Limb (tissue), 2 donors: ENCODE results near the gene EIF4H.
A peak's percentile ranks its signal among the peaks of the same experiment; 100 is the strongest.
"Not testable (repeated sequence)": the region's sequence is repeated elsewhere in the genome, so short reads cannot be mapped to it uniquely, and the experiment has no call there.

ENCODE experiments used
- DNase-seq, 2 donors: peaks; one replicate each; pipeline ENCODE4 v3.0.0-alpha.2; 2016; ENCODE audit errors: extremely low spot score in 2 of 2

The EIF4H gene

DNA sequence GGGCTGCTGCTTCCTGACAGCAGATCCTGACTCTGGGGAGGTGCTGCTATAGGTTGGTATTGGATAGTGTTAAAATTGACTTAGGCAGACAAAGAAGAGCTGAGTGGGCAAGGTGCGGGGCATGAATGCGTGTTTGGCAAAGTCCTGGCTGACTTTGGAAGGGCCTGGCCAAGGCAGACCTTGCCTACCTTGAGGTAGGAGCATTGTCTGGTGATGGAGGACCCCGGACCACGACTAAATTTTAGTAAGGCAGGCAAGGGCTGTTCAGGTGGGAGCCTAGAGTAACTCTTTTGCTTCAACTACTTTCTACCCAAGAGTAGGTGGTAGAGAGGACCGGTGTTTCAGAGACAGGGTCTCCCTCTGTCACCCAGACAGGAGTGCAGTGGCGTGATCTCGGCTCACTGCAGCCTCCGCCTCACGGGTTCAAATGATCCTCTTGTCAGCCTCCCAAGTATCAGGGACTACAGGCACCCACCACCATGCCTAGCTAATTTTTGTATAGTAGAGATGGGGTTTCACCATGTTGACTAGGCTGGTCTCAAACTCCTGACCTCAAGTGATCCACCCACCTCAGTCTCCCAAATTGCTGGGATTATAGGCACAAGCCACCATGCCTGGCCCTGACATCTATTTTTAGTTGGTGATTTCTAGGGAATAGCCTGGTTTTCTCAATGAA, 23.4 kb downstream of the EIF4H start:
- DNase-seq = no peak

DNA sequence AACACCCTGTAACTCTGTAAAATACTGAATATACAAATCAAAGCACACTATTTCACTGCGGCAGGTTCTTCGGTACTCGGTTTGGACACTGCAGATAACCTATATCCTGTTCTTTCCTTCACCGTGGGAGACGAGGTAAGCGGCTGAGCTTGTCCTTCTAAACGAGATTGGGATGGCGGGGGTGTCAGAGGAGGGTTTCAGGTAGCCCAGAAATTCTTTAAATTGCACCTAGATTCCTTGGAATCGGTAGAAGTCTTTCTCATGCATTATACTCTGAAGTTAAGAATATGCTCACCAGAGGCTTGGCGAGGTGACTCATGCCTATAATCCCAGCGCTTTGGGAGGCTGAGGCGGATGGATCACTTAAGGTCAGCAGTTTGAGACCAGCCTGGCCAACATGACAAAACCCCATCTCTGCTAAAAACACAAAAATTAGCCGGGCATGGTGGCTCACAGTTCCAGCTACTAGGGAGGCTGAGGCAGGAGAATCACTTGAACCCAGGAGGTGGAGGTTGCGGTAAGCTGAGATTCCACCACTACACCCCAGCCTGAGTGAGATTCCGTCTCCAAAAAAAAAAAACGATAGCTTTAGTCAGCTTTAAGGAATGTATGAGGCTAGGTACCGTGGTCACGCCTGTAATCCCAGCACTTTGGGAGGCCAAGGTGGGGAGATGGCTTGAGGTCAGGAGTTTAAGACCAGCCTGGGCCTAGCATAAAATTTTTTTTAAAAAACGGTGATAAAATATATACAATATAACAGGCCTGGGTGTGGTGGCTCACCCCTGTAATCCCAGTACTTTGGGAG, 25.6 kb downstream of the EIF4H start:
- no peak for DNase-seq

DNA sequence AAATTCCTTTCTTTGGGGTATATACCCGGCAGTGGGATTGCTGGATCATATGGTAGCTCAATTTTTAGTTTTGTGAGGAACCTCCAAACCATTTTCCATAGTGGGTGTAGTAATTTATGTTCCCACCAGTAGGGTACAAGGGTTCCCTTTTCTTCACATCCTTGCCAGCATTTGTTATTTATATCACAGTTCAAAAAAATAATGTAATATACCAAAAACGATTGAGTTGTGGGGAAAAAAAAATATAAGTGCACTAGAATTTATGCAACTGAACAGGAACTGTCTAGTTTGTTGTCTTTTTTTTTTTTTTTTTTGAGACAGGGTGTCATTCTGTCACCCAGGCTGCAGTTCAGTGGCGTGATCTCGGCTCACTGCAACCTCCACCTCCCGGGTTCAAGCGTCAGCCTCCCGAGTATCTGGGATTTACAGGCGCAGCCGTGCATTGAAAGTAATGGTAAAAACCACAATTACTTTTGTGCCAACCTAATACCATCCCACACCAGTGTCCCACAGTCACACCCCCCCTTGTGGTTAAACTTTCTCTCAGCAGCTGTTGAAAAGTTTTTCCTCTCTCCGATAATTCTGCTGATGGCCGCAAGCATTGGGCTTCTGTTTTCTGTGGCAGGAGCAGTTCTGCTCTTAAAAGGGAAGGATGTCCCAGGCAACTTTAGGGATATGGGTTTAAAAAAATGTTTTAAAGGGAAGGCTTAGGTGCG, 28.8 kb downstream of the EIF4H start:
- DNase-seq = peak in 1 of 2 donors; percentile 21

DNA sequence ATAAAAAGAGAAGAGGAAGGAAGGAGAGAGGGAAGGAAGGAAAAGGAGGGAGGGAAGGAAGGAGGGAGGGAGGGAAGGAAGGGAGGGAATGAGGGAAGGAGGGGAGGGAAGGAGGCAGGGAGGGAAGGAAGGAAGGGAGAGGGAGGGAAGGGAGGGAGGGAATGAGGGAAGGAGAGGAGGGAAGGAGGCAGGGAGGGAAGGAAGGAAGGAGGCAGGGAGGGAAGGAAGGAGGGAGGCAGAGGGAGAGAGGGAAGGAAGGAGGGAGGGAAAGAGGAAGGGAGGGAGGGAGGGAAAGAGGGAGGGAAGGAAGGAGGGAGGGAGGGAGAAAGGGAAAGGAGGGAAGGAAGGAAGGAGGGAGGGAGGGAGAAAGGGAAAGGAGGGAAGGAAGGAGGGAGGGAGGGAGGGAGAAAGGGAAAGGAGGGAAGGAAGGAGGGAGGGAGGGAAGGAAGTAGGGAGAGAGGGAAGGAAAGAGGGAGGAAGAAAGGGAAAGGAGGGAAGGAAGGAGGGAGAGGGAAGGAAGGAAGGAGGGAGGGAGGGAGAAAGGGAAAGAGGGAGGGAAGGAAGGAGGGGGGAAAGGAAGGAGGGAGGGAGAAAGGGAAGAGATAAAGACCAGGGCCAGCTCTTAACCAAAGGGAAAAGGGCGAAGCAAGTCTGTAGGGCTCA, 29.9 kb downstream of the EIF4H start:
- DNase-seq = no peak

DNA sequence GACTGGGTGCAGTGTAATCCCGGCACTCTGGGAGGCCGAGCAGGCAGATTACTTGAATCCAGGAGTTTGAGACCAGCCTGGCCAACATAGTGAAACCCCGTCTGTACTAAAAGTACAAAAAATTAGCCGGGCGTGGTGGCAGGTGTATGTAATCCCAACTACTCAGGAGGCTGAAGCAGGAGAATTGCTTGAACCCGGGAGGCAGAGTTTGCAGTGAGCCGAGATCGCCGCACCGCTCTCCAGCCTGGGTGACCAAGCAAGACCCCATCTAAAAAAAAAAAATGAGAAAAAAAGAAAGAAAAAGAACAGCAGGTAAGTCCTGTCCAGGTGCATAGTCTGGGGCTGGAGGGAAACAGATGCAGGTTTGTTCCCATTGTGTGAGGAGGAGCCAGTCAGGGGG, 31.9 kb downstream of the EIF4H start:
- not testable (repeated sequence) for DNase-seq

DNA sequence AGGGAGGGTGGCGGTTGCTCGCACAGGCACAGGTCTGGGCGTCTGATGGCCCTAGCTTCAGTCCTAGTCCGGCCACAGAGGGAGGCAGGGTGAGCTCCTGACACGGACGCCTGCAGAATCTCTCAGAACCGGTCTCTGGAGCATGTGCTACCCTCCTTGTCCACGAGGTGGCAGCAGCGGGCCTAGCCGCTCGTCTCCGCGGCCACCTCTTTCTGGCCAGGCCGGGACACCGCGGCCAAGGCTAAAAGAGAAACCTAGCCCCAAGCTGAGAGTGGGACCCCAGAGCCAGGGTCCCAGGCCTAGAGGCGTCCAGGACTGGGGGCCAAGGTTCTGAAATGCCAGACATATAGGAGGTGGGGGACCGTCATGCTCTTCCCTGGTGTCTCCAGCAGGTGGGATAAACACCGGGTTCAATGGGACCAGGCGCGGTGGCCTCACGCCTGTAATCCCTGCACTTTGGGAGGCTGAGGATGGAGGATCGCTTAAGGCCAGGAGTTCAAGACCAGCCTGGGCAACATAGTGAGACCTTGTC, 32.5 kb downstream of the EIF4H start:
- peak; percentile 64 to 90 for DNase-seq

DNA sequence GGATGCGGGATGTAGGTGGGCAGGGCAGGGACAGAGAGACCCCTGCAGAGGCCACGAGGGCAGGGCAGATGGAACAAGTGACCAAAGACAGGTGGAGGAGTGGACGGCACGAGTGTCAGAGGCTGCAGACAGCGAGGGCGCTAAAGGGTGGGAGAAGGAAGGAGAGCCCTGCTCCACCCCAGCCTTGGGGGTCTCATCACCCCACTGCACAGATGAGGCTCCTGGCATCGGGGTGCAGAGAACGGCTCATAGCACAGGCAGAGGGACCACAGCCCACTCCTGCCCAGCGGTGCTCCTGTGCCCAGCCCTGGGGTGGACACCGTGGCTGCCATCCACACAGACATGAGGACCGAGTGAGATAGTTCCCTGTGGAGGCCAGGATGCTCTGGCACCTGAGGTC, 33.4 kb downstream of the EIF4H start:
- no peak for DNase-seq

DNA sequence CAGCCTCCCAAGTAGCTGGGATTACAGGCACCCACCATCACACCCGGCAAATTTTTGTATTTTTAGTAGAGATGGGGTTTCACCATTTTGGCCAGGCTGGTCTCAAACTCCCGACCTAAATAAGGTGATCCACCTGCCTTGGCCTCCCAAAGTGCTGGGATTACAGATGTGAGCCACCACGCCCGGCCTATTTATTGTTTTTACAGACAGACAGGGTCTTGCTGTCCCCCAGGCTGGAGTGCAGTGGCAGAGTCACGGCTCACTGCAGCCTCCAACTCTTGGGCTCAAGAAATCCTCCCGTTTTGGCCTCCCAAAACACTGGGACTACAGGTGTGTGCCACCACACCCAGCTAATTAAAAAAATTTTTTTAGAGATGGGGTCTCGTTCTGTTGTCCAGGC, 34.1 kb downstream of the EIF4H start:
- not testable (repeated sequence) for DNase-seq

DNA sequence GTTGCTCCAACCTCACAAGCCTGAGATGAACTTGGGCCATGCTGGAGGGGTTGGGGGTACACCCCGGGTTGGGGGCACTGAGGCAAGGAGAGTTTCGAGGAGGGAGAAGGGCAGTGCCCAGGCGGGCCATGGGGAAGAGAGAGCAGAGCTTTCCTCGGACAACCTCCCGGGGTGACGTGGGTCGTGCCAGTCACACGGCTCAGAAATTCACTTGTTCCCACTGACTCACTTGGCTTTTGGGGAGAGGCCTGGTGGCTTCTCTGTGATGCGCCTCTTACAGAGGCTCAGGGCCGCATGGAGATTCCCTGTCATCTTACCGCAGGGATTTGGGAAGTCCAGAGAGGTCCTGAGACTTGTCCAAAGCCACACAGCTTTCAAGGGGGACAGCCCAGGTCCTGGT, 38.5 kb downstream of the EIF4H start:
- DNase-seq = no peak

DNA sequence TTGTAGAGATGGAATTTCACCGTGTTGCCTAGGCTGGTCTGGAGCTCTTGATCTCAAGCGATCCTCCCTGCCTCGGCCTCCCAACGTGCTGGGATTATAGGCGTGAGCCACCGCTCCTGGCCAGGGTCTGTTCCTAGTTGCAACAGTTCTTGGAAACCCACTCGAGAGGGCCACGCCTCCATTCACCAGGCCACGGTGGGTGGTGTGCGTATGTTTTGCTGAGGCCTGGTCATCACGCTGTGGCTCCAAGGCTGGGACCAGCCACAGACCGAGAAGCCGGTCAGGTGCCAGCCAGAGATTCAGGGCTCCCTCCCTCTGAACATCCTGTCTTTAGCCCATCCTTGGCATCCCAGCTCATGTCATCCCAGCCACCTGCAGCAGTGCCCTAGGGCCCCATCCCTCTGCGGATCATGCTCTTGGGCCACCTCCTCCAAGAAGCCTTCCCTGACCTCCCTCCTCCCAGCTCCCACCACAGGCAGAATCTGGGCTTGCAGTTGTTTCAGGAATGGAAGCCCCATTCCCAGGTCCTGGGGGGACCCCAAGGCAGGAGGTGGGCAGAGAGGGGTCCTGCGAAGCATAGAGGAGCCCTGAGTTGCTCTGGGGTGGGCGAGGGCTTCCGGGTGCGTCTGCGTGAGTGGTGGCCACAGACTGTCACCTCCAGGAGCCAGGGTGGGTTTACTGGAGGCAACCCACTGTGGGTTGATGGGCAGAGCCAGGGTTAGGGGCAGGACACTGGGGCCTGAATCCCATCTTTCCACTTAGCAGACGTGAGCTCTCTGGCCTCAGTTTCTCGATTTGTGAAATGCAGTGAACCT, 40.9 kb downstream of the EIF4H start:
- no peak for DNase-seq

DNA sequence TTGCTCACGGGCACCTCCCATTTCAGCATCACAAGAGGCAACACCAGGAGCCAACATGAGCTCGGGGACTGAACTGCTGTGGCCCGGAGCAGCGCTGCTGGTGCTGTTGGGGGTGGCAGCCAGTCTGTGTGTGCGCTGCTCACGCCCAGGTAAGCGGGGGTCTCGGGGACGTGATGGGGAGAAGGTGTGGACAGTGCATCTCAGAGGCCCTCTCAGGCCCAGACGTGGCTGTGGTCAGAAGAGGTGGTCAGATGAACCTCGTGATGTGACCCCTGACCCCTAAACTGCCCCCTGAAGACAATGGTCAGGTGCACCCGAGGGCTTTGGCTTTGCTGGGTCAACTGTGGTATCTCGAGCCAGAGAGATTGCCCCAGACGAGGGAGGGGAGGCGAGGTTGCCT, 41.8 kb downstream of the EIF4H start:
- DNase-seq = no peak

DNA sequence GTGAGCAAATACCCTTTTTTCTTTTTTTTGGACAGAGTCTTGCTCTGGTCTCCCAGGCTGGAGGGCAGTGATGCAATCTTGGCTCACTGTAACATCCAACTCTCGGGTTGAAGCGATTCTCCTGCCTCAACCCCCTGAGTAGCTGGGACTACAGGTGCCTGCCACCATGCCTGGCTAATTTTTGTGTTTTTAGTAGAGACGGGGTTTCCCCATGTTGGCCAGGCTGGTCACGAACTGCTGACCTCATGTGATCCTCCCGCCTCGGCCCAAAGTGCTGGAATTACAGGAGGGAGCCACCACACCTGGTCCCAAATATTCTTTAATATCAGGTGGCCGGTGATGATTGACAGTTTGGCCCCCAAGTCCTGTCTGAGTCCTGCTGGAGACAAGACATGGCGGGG, 42.2 kb downstream of the EIF4H start:
- no peak for DNase-seq

DNA sequence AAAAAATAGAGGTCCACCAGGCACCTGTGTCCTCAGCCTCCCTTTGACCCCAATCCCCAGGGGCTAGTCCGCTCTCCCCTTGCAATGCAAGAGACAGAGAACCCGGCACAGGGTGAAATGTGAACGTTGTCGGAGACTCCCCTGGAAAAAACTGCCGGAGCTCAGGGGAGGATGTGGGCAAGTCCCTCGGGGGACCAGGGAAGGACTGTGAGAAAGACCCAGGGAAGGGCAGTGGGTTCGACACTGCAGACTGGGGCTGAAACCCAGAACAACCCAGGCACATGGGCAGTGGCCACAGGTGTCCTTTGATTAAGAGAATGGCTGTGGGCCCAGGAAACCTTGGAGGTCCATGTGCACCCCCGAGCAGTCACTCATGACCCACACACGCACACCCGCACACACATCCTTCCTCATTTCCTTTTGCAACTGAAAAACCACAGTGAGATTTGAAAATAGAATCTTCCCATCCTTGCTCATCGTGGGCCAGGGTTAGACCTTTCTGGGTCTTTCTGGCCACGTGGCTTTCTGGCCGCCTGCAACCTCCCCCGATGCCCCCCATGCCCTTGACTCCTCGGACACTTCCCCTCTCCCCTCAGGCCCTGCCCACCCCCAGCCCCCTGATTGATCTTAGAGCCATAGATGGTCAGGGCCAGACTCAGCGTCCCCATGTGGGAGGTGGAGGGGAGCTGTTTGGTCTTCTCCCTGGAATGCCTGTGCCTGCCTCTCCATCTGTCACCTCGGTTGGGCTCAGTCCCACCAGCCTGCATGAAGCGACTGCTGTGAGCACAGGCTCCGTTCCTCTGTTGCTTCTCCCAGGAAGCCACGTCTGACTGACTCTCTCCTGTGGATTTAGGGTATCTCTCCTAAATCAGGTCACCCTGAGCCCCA, 43.5 kb downstream of the EIF4H start:
- DNase-seq = no peak

DNA sequence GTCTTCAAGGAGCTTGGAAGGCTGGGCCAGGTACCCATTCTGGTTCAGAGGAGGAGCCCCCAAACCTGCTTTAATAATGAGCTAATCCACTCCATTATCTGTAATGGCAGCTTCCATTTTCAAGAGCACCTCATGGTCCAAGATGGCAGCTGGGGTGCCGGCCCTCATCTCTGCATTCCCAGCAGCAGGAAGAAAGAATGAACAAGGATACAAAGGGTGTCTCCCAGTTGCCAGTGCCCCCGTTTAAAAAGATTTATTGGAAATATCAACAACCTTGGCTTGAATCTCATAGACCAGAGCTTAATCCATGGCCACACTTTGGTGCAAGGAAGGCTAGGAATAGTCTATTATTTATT, 44.2 kb downstream of the EIF4H start:
- DNase-seq = no peak

DNA sequence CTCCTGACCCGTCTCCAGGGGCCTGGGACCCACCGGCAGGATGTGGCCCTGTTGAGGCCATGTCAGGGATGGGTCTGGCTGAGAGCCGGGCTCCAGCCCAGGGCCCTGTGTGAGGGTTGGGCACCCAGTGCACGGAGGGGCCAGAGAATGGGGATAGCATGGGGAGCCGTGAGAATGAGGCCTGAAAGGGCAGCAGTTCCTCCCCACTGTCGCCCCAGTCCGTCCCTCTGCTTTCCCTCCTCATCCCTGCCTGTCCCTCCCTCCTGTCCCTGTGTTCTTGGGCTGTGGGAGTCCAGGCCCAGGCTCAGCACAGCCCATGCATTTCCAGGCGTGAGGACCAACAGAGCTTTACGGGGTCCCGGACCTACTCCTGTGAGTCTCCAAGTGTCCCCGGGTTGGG, 45.3 kb downstream of the EIF4H start:
- no peak for DNase-seq

DNA sequence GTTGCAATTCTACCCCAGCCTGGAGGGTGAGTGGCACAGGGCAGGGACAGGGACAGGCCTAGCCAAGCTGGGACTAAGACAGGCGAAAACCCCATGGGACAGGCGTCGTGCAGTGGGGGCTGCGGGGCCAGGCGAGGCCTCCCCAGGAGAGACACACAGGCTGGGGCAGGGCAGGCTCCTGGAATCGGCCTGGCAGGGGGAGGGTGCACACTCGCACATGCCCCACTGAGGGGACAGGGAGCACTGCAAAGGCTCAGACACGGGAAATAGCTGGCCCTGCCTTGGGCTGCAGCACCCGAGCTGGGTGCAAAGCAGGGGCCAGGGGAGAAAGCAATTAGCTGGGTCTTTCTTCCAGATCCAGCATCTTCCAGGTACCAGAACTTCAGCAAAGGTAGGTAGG, 46.1 kb downstream of the EIF4H start:
- no peak for DNase-seq

DNA sequence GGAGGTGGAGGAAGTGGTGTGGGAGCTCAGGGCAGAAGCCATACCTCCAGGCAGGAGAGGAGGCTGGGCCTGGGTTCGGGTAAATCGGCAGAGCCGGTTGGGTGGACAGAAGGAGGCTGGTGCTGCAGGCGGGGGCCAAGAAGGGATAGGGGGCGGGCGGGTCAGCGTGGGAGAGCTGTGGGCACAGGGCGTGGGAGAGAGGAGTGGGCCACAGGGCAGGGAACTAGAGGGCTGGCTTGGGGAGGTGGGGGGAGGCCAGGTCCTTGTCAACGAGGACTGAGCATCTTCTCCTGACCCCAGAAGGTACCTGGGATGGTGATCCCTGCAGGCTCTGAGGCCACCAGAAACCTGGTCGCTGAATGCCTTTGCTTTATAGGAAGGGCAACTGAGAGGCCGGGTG, 47.6 kb downstream of the EIF4H start:
- no peak for DNase-seq

DNA sequence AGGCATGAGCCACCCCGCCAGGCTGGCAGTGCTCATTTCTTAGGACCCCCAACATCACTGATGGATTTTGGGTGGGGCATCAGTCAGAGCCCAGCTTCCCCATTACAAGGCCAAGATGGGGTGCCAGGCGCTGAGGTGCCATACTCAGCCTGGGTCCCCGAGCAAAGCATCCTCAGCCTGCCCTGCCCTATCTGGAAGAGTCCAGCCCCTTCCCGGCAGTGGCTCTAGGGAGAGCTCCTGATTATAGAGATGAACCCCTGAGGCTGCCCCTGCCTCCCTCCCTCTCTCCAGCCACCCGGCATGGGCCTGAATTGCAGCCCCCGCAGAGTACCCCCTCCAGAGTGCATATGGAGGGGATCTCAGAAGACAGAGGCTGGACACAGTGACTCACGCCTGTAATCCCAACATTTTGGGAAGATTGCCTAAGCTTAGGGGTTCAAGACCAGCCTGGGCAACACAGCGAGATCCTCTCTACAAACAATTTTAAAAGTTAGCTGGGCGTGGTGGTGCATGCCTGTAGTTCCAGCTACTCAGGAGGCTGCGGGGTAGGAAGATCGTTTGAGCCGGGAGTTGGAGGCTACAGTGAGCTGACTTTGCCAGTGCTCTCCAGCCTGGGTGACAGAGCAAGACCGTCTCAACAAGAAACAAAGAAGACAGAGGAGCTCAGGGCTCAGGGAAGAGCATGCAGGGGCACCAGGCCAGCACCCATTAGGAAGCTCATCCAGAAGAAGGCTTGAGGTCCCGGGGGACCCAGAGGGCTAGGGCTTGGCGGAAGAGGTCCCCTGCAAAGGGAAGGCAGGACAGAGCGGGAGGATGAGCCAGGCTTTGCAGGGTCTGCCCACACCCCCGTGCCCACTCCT, 48.9 kb downstream of the EIF4H start:
- no peak for DNase-seq
